ENCODE data around the gene PREPL.

Gene PREPL

GRCh38 chr2:44301111-44301510 lies 60.2 kb downstream of the PREPL start:
- no peak for DNase-seq (ENCODE audit: extremely low read depth, low read depth)
- no peak for TF ChIP-seq CTCF (IDR thresholded peaks at IDR 0.05; ENCODE audit: low read depth, low read length, missing control alignments)

GRCh38 chr2:44299635-44300034 lies 61.7 kb downstream of the PREPL start:
- H3K4me3 ChIP-seq (replicated peaks; ENCODE audit: low read depth, low read length) = no peak overlapping the region
- no peak for DNase-seq (ENCODE audit: extremely low read depth, low read depth)
- no peak for TF ChIP-seq CTCF (IDR thresholded peaks at IDR 0.05; ENCODE audit: low read depth, low read length, missing control alignments)

More at GRCh38 chr2:44301111-44301510, 60.2 kb downstream of the PREPL start:
- no peak overlapping the region for H3K4me3 ChIP-seq (replicated peaks; ENCODE audit: low read depth, low read length)

GRCh38 chr2:44297431-44297830 lies 63.9 kb downstream of the PREPL start:
- DNase-seq (ENCODE audit: extremely low read depth, low read depth) = no peak
- no peak for TF ChIP-seq CTCF (IDR thresholded peaks at IDR 0.05; ENCODE audit: low read depth, low read length, missing control alignments)

GRCh38 chr2:44296653-44297052 lies 64.6 kb downstream of the PREPL start:
- no peak for DNase-seq (ENCODE audit: extremely low read depth, low read depth)
- H3K4me3 ChIP-seq (replicated peaks; ENCODE audit: low read depth, low read length) = no peak overlapping the region
- TF ChIP-seq CTCF (IDR thresholded peaks at IDR 0.05; ENCODE audit: low read depth, low read length, missing control alignments) = no peak

More at GRCh38 chr2:44297431-44297830, 63.9 kb downstream of the PREPL start:
- H3K4me3 ChIP-seq (replicated peaks; ENCODE audit: low read depth, low read length) = no peak overlapping the region

GRCh38 chr2:44295633-44296359 lies 65.5 kb downstream of the PREPL start:
- H3K4me3 ChIP-seq (replicated peaks; ENCODE audit: low read depth, low read length) = no peak overlapping the region
- no peak for DNase-seq (ENCODE audit: extremely low read depth, low read depth)
- peak; percentile 15 for TF ChIP-seq CTCF (IDR thresholded peaks at IDR 0.05; ENCODE audit: low read depth, low read length, missing control alignments)

- no peak for DNase-seq (ENCODE audit: extremely low read depth, low read depth)
- no peak overlapping the region for H3K4me3 ChIP-seq (replicated peaks; ENCODE audit: low read depth, low read length)
- no peak for TF ChIP-seq CTCF (IDR thresholded peaks at IDR 0.05; ENCODE audit: low read depth, low read length, missing control alignments)
Observed at GRCh38 chr2:44295113-44295512, 66.2 kb downstream of the PREPL start.

Data from HFF-Myc (cell line).